NCI-H226 (cell line): Measurements from ENCODE around the gene ITGA5.

Experiments used
- DNase-seq: peaks from one replicate; pipeline ENCODE4 v3.0.0-alpha.2; 2015

ITGA5 gene

GRCh38 chr12:54419088-54419887 is at the start of gene ITGA5:
ITGA5 (minus strand) TSS chr12:54419266; CDS start chr12:54419198, 68 bp downstream.
- DNase-seq = peak; percentile 78

DNA sequence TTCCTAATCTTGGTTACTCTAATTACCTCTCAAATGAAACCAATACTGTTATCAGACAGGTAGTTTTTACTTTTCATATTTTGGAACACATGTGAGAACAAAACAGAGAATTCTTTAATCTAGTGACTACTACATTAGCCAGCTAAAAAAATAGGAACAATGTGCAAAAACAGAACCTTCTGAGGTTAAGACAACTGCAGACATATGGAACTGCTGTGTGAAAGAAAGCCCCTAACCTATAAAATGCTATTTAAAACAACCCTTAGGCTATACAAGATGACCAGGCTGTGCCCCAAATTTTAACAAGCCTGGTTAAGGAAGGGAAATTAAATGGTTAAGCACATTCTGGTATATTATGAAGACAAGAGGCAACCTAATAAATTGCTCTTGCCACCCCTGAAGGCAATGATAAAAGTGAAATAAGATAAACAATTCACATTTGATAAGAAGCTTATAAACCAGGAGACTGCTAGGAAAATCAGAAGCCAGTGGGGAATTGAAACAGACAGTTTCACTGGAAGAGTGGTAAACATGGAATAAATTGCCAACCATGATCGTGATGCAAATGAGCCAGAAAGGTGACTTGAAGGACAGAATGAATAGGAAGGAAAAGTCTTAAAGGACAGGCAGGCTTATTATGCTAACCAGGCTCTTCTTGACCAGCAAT is 46.9 kb upstream of the ITGA5 start:
- DNase-seq = no peak

DNA sequence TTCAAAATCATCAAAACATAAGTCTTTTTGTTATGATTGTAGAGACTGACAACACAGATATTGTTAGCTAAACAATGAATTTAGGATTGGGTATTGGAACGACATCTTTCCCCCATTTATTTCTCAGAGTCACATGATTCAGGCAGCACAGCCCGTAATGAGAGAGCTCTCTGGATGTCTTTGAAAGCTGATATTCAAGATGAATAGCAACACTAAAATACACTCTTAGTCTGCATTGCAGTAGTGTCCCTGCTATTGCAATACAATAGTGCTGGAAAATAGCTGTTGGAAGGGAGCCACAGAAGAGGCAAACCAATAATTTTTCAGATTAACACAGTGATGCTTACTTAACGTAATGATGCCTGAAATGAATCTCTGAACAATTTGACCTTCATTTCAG is 44.4 kb upstream of the ITGA5 start:
- no peak for DNase-seq

DNA sequence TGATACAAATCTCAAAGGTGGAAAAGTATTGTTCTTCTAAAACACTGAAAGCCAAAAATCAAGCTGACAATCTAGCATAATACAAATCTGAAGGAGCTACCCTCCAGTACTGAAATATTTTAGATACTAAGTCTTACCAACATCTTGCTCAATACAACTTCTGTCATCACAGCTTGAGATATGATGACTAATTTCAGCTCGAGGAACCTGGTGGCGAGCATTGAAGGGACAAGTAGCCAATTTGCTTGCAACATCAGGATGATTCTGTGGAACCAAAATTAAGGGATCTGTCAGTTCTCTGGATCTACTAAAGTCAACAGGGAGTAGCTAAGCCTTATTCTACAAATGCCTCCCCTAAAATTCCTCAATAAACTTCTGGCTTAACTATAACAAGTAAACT is 44.0 kb upstream of the ITGA5 start:
- peak; percentile 51 for DNase-seq

DNA sequence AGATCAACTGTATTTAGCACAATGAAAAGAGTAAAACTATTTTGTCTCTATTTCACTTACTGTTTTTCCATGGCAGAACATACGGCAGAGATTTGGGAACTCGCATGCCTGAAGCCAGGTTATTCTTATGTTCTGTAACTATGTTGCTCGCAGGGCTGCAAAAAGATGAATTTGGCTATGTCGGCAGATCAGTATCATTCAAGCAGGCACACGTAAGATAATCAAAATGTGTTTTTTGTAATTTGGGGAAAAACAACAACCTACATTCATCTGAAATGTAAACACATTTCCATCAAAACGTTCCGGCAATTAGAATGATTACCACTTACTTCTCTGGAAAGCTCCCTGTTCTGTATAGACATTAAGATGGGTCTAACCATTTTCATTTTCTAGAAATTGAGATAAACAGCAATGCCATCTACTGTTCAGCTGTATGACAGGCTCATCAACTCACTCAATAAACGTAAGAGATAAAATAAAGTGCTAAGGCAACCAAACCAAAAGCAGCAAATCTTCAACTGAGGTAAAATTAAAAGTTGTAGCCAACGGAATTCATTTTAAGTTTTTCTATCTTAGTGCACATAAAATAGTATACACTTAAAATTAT is 41.4 kb upstream of the ITGA5 start:
- no peak for DNase-seq

- DNase-seq = no peak
These were observed 40.3 kb upstream of the ITGA5 start for GRCh38 chr12:54459355-54459754.

- DNase-seq = no peak
These were observed 36.8 kb upstream of the ITGA5 start for GRCh38 chr12:54455760-54456469.

DNA sequence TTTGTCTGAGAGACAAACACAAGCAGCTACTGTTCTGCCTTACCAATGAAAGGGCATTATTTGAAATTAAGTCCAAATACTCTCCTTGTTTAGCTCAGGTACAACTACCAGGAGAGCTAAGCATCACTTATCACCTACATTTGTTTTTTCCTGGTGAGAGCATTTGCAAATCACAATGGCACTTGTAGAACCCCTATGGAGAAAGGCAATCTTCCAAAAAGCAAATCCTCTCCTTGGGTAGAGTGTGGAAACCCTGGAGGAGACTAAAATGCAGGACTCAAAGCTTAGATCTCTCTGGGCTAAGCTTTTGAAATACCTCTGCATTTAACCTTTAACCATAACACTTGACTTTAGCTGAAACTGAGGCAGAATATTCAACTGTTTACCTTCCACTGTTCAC is 33.6 kb upstream of the ITGA5 start:
- DNase-seq = no peak

- DNase-seq = no peak
These were observed 29.3 kb upstream of the ITGA5 start for GRCh38 chr12:54448344-54448743.

GRCh38 chr12:54447917-54448316 is 28.9 kb upstream of the ITGA5 start:
- DNase-seq = no peak

DNA sequence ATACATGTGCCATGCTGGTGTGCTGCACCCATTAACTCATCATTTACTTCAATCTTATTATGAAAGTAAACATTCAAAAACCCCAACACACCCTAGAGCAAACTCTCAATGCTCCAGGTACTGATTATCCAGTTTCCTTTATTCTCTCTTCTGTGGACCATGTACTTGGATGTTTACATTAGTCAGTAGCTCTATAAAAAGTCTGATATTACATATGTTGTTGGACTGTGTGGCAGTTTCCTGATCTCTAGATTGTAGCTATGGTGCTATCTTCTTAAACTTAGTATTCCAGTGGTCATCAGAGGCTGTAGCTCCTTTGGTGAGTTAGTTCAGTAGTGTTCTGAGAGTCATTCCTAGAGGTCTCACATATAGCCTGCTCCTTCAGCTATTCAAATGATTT is 25.1 kb upstream of the ITGA5 start:
- DNase-seq = no peak

GRCh38 chr12:54443446-54443845 is 24.4 kb upstream of the ITGA5 start:
- no peak for DNase-seq

GRCh38 chr12:54442961-54443360 is 23.9 kb upstream of the ITGA5 start:
- no peak for DNase-seq

- DNase-seq = no peak
These were observed 23.0 kb upstream of the ITGA5 start for GRCh38 chr12:54442099-54442498.

DNA sequence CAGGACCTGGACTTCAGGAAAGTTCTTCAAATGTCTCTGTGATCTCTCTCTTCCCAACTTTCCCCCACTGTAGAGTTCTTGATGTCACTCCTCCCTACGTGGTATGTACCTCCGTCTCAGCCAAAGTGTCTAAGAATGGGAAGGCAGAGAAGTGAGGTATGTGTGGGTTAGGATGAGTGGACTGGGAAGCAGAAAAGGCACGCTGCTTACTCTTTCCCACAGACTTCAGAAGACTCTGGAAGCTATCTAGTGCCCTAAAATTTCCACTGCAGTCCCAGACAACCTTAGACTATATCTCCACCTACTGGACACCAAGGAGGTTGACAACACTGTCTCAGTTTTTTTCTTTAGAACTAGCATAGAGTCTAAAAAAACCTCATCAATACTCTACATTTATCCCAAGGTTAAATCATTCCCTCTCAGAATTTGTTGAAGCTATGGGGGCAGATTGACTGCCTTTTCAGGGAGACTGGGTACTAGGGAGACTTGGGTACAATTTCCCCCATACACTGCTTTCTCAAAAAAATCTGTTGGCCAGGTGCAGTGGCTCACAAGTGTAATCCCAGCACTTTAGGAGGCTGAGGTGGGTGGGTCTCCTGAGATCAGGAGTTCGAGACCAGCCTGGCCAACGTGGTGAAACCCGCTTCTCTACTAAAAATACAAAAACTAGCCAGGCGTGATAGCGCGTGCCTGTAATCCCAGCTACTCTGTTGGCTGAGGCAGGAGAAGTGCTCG is 20.6 kb upstream of the ITGA5 start:
- DNase-seq = peak; percentile 65

DNA sequence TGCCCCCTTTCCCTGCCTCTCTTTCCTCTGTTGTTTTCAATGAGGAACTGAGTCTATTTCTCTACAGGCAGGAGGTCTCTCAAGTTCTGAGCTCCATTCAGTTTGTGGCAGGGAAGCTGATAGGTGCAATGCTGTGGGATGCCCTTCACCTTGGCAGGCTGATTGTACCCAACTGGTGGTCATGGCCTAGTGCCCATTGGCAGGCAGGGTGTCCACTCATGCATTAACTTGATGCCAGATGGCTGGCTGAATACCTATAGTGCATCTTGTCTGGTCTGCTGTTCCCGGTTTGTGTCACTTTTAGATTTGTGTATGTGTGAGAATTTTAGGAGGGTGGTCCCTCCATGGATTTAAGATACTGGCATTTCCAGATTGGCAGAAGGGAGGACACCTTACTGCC is 20.0 kb upstream of the ITGA5 start:
- no peak for DNase-seq

DNA sequence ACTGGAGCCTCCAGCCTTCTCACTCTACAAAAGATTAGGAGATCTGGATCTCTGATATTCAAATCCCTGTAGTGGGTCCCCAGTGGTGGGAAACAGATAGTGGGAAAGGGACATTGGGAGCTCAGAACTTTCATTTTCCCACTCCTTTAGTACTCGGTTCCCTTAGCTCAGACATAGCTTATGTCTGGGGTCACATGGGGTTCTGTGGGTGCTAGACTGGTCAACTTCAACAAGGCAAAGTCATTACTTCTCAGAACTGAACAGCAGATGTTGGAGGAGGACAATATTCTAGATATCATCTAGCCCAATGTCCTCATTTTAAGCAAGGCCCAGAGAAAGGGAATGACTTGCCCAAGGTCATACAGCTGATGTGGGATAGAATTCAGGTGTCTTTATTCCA is 19.5 kb upstream of the ITGA5 start:
- DNase-seq = no peak

GRCh38 chr12:54437697-54438096 is 18.6 kb upstream of the ITGA5 start:
- no peak for DNase-seq

DNA sequence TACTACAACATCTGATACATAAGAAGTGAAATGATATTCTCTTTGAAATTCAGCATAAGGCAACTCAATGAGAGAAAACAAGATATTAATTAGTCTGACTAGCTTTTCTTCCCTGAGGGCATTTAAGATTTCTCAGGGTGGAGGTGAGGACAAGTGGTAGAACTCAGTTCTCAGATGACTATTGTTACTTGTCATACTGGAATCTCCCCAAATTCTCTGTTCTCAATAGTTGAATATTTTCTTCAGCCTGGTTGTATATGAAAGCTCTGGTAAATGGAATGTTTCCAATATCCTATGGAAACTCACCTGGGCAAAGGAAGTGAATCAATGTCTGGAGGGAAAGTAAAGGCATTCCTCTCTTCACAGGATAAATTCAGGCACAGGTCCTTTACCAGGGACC is 18.2 kb upstream of the ITGA5 start:
- DNase-seq = no peak

DNA sequence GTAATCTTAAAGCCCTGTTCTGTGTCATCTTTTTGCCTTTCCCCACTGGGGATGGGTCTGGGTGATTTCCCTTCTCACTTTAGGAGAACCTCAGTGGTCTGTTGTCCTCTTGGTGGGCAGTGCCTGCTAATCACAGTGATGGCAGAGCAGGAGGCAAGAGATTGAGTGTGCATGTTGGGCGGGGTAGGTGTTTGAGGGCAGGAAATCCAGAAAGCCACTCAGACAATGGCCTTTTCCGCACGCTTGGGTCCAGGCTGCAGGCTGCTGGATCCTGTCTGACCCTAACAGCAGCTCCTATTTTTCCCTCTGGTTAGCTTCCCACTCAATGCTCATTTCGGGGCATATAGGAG is 13.7 kb upstream of the ITGA5 start:
- no peak for DNase-seq

GRCh38 chr12:54431911-54432814 is 13.1 kb upstream of the ITGA5 start:
- DNase-seq = peak; percentile 99
